IMR-90 (cell line): ENCODE measurements around the gene MCUR1. TPM values are rescaled to one million over a fixed set of nuclear protein-coding genes. Genes with fewer than 3 reads are reported as not detected.

Experiments
- ATAC-seq: fragments of 200-7000 bp; cut with Tn5 transposase; 2 replicates; pipeline ENCODE4 v1.9.1; 2020; ENCODE audit warnings: low read depth, mild to moderate bottlenecking, moderate library complexity
- BruUV-seq: library from RNA; stranded (reverse); fragments of 400-500 nt; replicated peaks from 2 replicates; lab custom pipeline; 2021; lab: Mats Ljungman, UMichigan
- CTCF ChIA-PET: fragments of 300-600 bp; formaldehyde crosslinking; extraction: SDS; loops from one replicate; lab custom pipeline; 2021; ENCODE audit warnings: antibody characterized with exemption; lab: Yijun Ruan, JAX
- POLR2A ChIA-PET: fragments of 300-600 bp; sonication (Branson Sonifier 250); formaldehyde crosslinking; loops from one replicate; lab custom pipeline; 2022; ENCODE audit warnings: antibody characterized with exemption; ENCODE audit not compliant: unreplicated experiment; lab: Charles Lee
- DNase-seq: peaks from one replicate; pipeline ENCODE4 v3.0.0; 2013
- H2AFZ ChIP-seq: replicated peaks from 2 replicates; pipeline ENCODE3; 2013; ENCODE audit warnings: low read length, mild to moderate bottlenecking; ENCODE audit not compliant: poor library complexity
- H2AK5ac ChIP-seq: 2 replicates; pipeline ENCODE4 v1.6.1; 2013; ENCODE audit warnings: low read depth, low read length, inconsistent platforms
- H2AK9ac ChIP-seq: replicated peaks from 2 replicates; pipeline ENCODE3; 2013; ENCODE audit warnings: mild to moderate bottlenecking, low read depth, low read length, moderate library complexity; ENCODE audit not compliant: poor library complexity
- H2BK120ac ChIP-seq: 2 replicates; pipeline ENCODE4 v1.6.1; 2013; ENCODE audit warnings: low read depth, low read length, inconsistent platforms
- H2BK15ac ChIP-seq: 3 replicates; pipeline ENCODE4 v1.6.1; 2013; ENCODE audit warnings: low read depth, low read length, inconsistent platforms
- H2BK20ac ChIP-seq: 2 replicates; pipeline ENCODE4 v1.6.1; 2013; ENCODE audit warnings: low read depth, mild to moderate bottlenecking, inconsistent platforms, low read length, moderate library complexity
- H2BK5ac ChIP-seq: 2 replicates; pipeline ENCODE4 v1.6.1; 2013; ENCODE audit warnings: mild to moderate bottlenecking, low read depth, low read length, inconsistent platforms; ENCODE audit not compliant: poor library complexity, severe bottlenecking
- H3K14ac ChIP-seq: replicated peaks from 2 replicates; pipeline ENCODE4 v1.6.1; 2013; ENCODE audit warnings: low read depth, low read length, inconsistent platforms
- H3K18ac ChIP-seq: 2 replicates; pipeline ENCODE4 v1.6.1; 2013; ENCODE audit warnings: low read depth, low read length, control low read depth
- H3K23ac ChIP-seq: 2 replicates; pipeline ENCODE4 v1.6.1; 2013; ENCODE audit warnings: low read depth, low read length, inconsistent platforms
- H3K27ac ChIP-seq: 2 replicates; pipeline ENCODE4 v1.5.1; 2013; ENCODE audit warnings: mild to moderate bottlenecking, control low read depth, low read length; ENCODE audit not compliant: insufficient read depth
- H3K27me3 ChIP-seq: 2 replicates; pipeline ENCODE4 v1.6.1; 2013; ENCODE audit warnings: low read length; ENCODE audit not compliant: control insufficient read depth, insufficient read depth
- H3K36me3 ChIP-seq: 2 replicates; pipeline ENCODE4 v1.6.1; 2013; ENCODE audit warnings: low read length, mixed read lengths; ENCODE audit not compliant: control insufficient read depth, insufficient read depth
- H3K4ac ChIP-seq: 2 replicates; pipeline ENCODE4 v1.6.1; 2013; ENCODE audit warnings: low read depth, low read length, inconsistent platforms
- H3K4me1 ChIP-seq: 2 replicates; pipeline ENCODE4 v1.6.1; 2013; ENCODE audit warnings: low read length, mixed read lengths; ENCODE audit not compliant: control insufficient read depth, insufficient read depth
- H3K4me2 ChIP-seq: 2 replicates; pipeline ENCODE4 v1.6.1; 2013; ENCODE audit warnings: low read depth, mild to moderate bottlenecking, control low read depth, low read length, moderate library complexity
- H3K4me3 ChIP-seq: 2 replicates; pipeline ENCODE4 v1.5.1; 2013; ENCODE audit warnings: low read depth, mild to moderate bottlenecking, control low read depth, low read length, moderate library complexity; ENCODE audit not compliant: insufficient read depth
- H3K56ac ChIP-seq: 2 replicates; pipeline ENCODE4 v1.6.1; 2013; ENCODE audit warnings: low read length, inconsistent platforms; ENCODE audit not compliant: insufficient read depth; ENCODE audit errors: extremely low read depth
- H3K79me1 ChIP-seq, 2 experiments: 2 replicates each; pipeline ENCODE4 v1.6.1; 2013; ENCODE audit warnings: low read length in 2 of 2, inconsistent platforms in 1 of 2, low read depth in 1 of 2
- H3K9ac ChIP-seq: 2 replicates; pipeline ENCODE4 v1.6.1; 2013; ENCODE audit warnings: low read depth, low read length, control low read depth
- H3K9me1 ChIP-seq: 2 replicates; pipeline ENCODE4 v1.6.1; 2013; ENCODE audit warnings: low read length, inconsistent platforms; ENCODE audit not compliant: insufficient read depth
- H3K9me3 ChIP-seq: 2 replicates; pipeline ENCODE4 v1.6.1; 2013; ENCODE audit warnings: low read length; ENCODE audit not compliant: control insufficient read depth, insufficient read depth
- H4K20me1 ChIP-seq: 2 replicates; pipeline ENCODE4 v1.6.1; 2013; ENCODE audit warnings: low read length, inconsistent platforms; ENCODE audit not compliant: insufficient read depth
- H4K5ac ChIP-seq: 2 replicates; pipeline ENCODE4 v1.6.1; 2013; ENCODE audit warnings: mild to moderate bottlenecking, low read depth, low read length, control low read depth
- H4K8ac ChIP-seq, 2 experiments: 2 replicates each; pipeline ENCODE4 v1.6.1; 2013; ENCODE audit warnings: low read depth in 2 of 2, low read length in 2 of 2, control low read depth in 1 of 2, inconsistent platforms in 1 of 2
- H4K91ac ChIP-seq: 2 replicates; pipeline ENCODE4 v1.6.1; 2013; ENCODE audit warnings: low read depth, low read length, inconsistent platforms; ENCODE audit not compliant: insufficient read depth
- BHLHE40 ChIP-seq: fragments of 150-350 bp; IDR thresholded peaks from 2 replicates; pipeline ENCODE4 v1.6.1; 2016; ENCODE audit warnings: mild to moderate bottlenecking, low read depth, low read length
- CHD1 ChIP-seq: IDR thresholded peaks from 2 replicates; pipeline ENCODE4 v1.6.1; 2012; ENCODE audit warnings: low read depth, low read length, improper control_type of control experiment
- ELK1 ChIP-seq: fragments of 150-350 bp; IDR thresholded peaks from 2 replicates; pipeline ENCODE4 v1.6.1; 2016; ENCODE audit warnings: low read depth, mild to moderate bottlenecking, low read length, moderate library complexity, borderline replicate concordance
- FOS ChIP-seq: fragments of 150-350 bp; IDR thresholded peaks from 2 replicates; pipeline ENCODE4 v1.6.1; 2016; ENCODE audit warnings: low read depth, low read length
- MAFK ChIP-seq: IDR thresholded peaks from 2 replicates; pipeline ENCODE4 v1.6.1; 2012; ENCODE audit warnings: low read depth, low read length, improper control_type of control experiment
- MAZ ChIP-seq: IDR thresholded peaks from 2 replicates; pipeline ENCODE4 v1.6.1; 2012; ENCODE audit warnings: low read depth, mild to moderate bottlenecking, low read length, improper control_type of control experiment, moderate library complexity, borderline replicate concordance
- MXI1 ChIP-seq: IDR thresholded peaks from 2 replicates; pipeline ENCODE4 v1.6.1; 2012; ENCODE audit warnings: low read depth, mild to moderate bottlenecking, low read length, moderate library complexity, borderline replicate concordance
- NFE2L2 ChIP-seq: fragments of 150-350 bp; IDR thresholded peaks from 2 replicates; pipeline ENCODE4 v1.6.1; 2016; ENCODE audit warnings: low read depth, mild to moderate bottlenecking, low read length
- RAD21 ChIP-seq: IDR thresholded peaks from 2 replicates; pipeline ENCODE4 v1.6.1; 2012; ENCODE audit warnings: low read length, improper control_type of control experiment
- RCOR1 ChIP-seq: IDR thresholded peaks from 2 replicates; pipeline ENCODE4 v1.6.1; 2012; ENCODE audit warnings: mild to moderate bottlenecking, low read length, improper control_type of control experiment; ENCODE audit not compliant: insufficient replicate concordance
- RFX5 ChIP-seq: IDR thresholded peaks from 2 replicates; pipeline ENCODE4 v1.8.0; 2012; ENCODE audit warnings: low read depth, mild to moderate bottlenecking, low read length, moderate library complexity
- SMC3 ChIP-seq: fragments of 150-350 bp; IDR thresholded peaks from 2 replicates; pipeline ENCODE4 v1.6.1; 2016; ENCODE audit warnings: low read depth, mild to moderate bottlenecking, antibody characterized with exemption, low read length, moderate library complexity
- WGBS, 2 experiments: methylation state at CpG; one replicate each; pipeline versions ENCODE4 v1.1.5 to v1.1.7; 2013; ENCODE audit warnings: missing lambda C conversion rate in 2 of 2; ENCODE audit not compliant: insufficient read length in 1 of 2; ENCODE audit errors: extremely low coverage in 2 of 2; 5-methylcytosine and 5-hydroxymethylcytosine counted together
- dilution Hi-C: fragments of 300-500 bp; cut with HindIII; formaldehyde crosslinking; loops from one replicate; pipeline ENCODE4 v1.14.3; 2018; ENCODE audit warnings: low sequenced_read_pairs; ENCODE audit not compliant: unreplicated experiment
- in situ Hi-C: fragments of 300-500 bp; cut with MboI; formaldehyde crosslinking; loops from 3 replicates; pipeline ENCODE4 v1.14.3; 2019; ENCODE audit warnings: low sequenced_read_pairs, inconsistent platforms, mixed read lengths
- intact Hi-C: fragments of 100-400 bp; cut with micrococcal nuclease; formaldehyde crosslinking; loops from 2 replicates; pipeline ENCODE4 v1.10.0; 2022
- polyA plus RNA-seq, 3 experiments: library from polyadenylated mRNA; depleted of rRNA; stranded (reverse); fragments of >200 nt; gene quantifications; 2 replicates each; pipeline ENCODE4 v1.2.3, GENCODE V29; 2012; ENCODE audit warnings: low replicate concordance in 1 of 3
- total RNA-seq: library from RNA; depleted of rRNA; stranded (reverse); fragments of >200 nt; gene quantifications from 2 replicates; pipeline ENCODE4 v1.2.3, GENCODE V29; 2012
- TF ChIP-seq, protein P1 (sequence below): fragments of 150-350 bp; IDR thresholded peaks from 2 replicates; pipeline ENCODE4 v1.6.1; 2017; ENCODE audit warnings: mild to moderate bottlenecking, antibody characterized with exemption, low read length, low read depth

The MCUR1 gene
- total and polyA plus RNA-seq, 2 of the 4 experiments (the other 2 are of a cell fraction): 4.1 to 6.5 TPM

DNA sequence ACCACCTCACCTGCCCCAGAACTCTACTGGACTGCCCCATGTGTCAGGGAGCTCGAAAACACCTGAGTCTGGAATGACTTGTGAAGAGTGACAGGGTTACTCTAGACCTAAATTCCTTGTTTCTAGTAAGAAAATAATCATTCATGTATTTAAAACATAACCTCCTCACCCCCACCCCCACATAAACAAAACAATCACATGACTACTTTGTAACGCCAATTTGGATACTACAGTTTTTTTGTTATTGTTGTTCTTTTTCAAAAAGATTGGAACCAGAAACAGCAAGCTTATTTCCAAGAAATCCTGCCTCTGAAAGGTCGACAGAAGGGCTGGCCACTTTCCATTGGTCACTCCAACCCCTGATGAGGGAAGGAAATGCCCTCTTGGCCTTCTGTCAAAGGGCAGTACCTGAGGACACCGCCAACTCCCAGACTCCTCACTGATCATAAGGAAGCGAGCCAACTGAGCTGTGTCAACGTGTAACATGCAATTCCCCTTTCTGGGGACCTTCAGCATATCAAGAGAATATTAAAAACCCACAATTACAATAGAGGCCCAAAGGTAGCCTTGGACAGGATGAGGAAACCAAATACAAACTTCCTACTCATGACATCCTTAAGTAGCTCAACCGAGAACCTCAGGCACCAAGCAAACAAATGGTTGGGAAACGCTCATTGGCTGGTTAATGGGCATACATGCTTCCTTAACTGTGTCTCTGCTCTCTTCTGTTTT, 2.6 kb downstream of the MCUR1 start:
- Histone ChIP-seq H3K27me3 (no peaks in the 10 kb centered on the region), H3K79me1 (peaks cover 22 to 47% of the 10 kb centered on the region in 2 experiments), H3K23ac (no peak overlapping the region), H3K56ac (no peak overlapping the region), H3K9me1 (peaks cover 9% of the 10 kb centered on the region; the same call in 1 of the 2 replicates), H3K14ac (no peak overlapping the region), H2BK15ac (no peak overlapping the region), H2BK120ac (no peak overlapping the region), H3K18ac (no peak overlapping the region), H3K9ac (no peak overlapping the region), H2AK5ac (no peak overlapping the region), H3K9me3 (no peaks in the 10 kb centered on the region), H2BK5ac (no peak overlapping the region), H3K4ac (no peak overlapping the region), H3K4me2 (no peak overlapping the region), H3K27ac (no peak overlapping the region), H4K20me1 (peaks cover 3% of the 10 kb centered on the region), H2AFZ (no peak overlapping the region), H2BK20ac (no peak overlapping the region), H4K5ac (no peak overlapping the region), H2AK9ac (no peak overlapping the region), H4K91ac (no peak overlapping the region), H4K8ac (no peak overlapping the region), H3K4me1 (no peaks in the 10 kb centered on the region), H3K36me3 (0 out of 2 replicates have a peak, but pooled peaks cover 1% of the 10 kb centered on the region), H3K4me3 (no peak overlapping the region)
- ATAC-seq (no peak), DNase-seq (no peak)
- ChIA-PET CTCF (no interaction called here), POLR2A (interaction anchor here (0.7 kb wide), 1 partner anchor 248 kb away, joined by 4 read pairs; no protein-coding TSS in a partner anchor)
- no CpG with 5 or more reads among the region's 8 CpGs for WGBS, 2 experiments
- in situ Hi-C loops: no loop called here
- TF ChIP-seq ELK1: no peak
- TF ChIP-seq RCOR1: no peak
- TF ChIP-seq BHLHE40: no peak
- no peak for TF ChIP-seq NFE2L2
- no peak for TF ChIP-seq RFX5
- TF ChIP-seq, protein P1, sequence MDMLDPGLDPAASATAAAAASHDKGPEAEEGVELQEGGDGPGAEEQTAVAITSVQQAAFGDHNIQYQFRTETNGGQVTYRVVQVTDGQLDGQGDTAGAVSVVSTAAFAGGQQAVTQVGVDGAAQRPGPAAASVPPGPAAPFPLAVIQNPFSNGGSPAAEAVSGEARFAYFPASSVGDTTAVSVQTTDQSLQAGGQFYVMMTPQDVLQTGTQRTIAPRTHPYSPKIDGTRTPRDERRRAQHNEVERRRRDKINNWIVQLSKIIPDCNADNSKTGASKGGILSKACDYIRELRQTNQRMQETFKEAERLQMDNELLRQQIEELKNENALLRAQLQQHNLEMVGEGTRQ: no peak
- TF ChIP-seq MAZ: no peak
- TF ChIP-seq FOS: no peak
- TF ChIP-seq SMC3: no peak
- no peak for TF ChIP-seq MXI1
- no peak for TF ChIP-seq CHD1
- no peak for TF ChIP-seq MAFK
- no peak for TF ChIP-seq RAD21
- intact Hi-C loops: no loop called here
- dilution Hi-C loops: no loop called here
- no TSS peak for BruUV-seq
